Suppressor macrophage treated with lipopolysaccharide for 1 hour (primary cell): ENCODE measurements around the gene FBXL22.

ENCODE experiments used
- DNase-seq, 3 donors: peaks; one replicate each; pipeline ENCODE4 v3.0.0-alpha.2; 2020 to 2022

FBXL22 gene, protein sequence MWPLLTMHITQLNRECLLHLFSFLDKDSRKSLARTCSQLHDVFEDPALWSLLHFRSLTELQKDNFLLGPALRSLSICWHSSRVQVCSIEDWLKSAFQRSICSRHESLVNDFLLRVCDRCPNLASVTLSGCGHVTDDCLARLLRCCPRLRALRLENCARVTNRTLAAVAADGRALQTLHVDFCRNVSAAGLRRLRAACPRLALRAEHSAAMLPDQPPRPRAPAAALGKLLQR

DNA sequence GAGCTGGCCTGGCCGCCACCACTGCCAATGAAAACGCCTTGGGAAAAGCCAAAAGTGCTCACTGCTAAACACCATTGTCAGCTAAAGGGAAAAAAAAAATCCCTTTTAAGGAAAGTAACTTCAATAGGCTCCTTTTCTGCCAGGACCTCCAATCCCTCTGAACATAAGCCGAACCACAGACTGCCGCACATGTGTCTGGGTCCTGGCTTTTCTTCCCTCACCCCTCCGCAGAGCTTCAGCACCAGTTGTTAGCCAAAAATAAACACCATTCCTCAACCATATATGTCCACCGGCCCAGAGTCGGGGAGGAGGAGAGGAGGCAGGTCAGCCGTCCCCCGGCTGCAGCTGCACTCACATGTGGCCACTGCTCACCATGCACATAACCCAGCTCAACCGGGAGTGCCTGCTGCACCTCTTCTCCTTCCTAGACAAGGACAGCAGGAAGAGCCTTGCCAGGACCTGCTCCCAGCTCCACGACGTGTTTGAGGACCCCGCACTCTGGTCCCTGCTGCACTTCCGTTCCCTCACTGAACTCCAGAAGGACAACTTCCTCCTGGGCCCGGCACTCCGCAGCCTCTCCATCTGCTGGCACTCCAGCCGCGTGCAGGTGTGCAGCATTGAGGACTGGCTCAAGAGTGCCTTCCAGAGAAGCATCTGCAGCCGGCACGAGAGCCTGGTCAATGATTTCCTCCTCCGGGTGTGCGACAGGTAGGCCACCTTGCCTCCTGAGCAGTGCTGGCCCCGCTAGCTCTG, at the start of gene FBXL22:
FBXL22 (plus strand) TSS at position 350 of the 753 bp plus-strand sequence; CDS start at position 356, 6 bp downstream.
- no peak for DNase-seq

GRCh38 chr15:63551400-63551799, 45.8 kb upstream of the FBXL22 start:
- DNase-seq = peak; percentile 15 to 62 (median 56)

DNA sequence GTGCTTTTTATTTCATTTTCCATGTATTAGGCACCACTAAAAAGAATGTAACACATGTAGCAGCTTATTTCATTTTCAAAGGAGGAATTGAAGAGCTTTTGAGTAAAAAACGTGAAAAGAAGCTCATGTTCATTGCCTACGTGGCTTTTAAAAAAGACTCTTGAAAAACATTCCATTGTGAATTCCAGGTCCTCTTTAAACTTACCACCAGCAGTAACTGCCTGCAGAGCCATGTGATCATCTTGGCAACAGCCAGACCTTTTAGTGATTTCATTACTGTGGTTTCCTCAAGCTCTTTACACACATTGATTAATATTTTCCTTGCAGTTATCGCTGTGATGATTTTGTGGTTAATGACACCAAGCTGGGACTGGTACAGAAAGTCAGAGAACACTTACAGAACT, 43.8 kb upstream of the FBXL22 start:
- DNase-seq = peak; percentile 21 to 63 (median 43)

GRCh38 chr15:63554337-63554927, 42.8 kb upstream of the FBXL22 start:
- DNase-seq = no peak

DNA sequence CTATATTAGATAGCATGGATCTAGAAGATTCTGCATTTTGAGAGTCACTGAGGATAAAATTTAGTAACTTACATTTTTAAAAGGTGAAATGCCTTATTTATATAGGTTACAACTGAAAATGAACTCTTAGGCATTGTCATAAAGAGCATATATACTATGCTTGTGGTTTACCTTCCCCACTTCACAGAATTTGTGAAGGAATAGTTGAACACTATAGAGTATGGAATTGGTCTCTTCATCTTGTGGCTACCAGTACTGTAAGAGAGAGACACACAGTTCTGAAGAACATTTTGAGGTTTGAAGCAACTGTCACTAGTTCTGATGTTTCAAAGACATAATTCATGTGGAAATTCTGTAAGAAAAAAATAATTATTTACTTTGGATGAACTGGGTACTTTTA, 41.7 kb upstream of the FBXL22 start:
- no peak for DNase-seq

DNA sequence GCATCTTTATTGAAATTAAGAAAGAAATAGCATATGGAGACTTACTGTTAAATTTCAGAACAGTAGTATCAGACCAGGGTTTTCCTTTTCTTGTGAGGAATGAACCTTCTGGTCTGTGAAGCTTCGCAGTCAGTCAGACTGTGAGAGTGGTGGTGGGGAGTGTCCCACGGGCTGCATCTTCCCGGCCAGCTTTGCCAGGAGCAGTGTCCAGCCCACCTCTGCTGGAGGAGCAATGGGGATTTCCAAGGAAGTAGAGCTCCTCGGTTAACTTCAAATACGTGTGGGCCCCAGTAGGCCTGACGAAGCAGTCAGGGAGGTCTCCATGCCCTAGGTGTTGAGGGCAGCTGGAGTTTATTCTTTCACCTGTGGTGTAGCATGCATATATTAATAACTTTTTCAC, 40.9 kb upstream of the FBXL22 start:
- DNase-seq = no peak

DNA sequence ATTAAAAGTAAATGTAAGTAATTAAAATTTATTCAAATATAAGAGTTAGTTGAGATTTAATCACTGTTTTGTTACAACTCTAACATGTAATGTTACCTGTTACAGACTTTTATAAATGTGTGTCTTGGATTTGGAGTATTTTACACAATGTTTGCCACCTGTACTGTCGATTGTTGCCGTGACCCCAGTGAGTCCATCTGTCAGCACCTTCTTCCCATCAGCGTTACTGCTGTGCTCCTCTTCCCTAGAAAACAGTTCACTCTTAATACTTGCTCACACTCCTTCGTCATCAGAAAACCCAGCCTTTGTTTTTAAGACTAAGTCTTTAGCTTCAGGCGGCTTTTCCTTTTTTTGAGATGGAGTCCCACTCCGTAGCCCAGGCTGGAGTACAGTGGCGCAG, 40.5 kb upstream of the FBXL22 start:
- DNase-seq = no peak

DNA sequence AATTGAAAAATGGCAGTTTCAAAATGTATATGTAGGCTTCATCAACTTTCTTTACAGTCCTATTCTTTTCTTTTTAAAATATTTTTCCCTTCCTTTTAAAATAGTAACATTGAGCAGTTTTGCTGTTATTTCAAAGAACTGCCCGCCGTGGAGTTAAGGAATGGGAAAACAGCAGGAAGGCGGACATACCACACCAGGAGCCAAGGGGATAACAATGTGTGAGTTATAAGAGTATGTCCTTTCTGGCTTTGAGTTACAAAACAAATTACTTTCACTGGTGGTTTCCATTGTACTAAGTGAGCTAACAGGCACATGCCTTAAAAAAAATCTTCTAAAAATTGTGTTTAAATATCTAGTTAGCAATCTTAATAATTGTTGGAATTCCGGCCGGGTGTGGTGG, 37.4 kb upstream of the FBXL22 start:
- no peak for DNase-seq

- DNase-seq = peak; percentile 11 to 32 (median 20)
Observed at GRCh38 chr15:63560741-63561448, 36.3 kb upstream of the FBXL22 start.

DNA sequence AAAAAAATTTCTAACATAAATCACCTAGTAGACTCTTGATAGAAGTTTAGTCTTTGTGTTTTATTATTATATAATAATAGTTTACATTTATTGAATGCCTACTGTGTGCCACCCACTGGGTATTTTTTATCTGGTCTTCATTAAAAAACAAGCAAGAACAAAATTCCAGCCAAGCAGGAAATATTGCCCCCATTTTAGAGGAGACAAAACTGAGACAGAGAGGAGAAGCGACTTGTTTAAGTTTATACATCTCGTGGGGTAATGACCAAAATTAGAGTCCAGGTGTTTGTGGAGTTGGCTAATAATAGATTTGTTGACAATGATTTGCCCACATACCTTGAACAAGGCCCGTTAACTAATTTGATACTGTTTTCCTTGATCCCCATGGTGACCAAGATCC, 33.1 kb upstream of the FBXL22 start:
- no peak for DNase-seq

DNA sequence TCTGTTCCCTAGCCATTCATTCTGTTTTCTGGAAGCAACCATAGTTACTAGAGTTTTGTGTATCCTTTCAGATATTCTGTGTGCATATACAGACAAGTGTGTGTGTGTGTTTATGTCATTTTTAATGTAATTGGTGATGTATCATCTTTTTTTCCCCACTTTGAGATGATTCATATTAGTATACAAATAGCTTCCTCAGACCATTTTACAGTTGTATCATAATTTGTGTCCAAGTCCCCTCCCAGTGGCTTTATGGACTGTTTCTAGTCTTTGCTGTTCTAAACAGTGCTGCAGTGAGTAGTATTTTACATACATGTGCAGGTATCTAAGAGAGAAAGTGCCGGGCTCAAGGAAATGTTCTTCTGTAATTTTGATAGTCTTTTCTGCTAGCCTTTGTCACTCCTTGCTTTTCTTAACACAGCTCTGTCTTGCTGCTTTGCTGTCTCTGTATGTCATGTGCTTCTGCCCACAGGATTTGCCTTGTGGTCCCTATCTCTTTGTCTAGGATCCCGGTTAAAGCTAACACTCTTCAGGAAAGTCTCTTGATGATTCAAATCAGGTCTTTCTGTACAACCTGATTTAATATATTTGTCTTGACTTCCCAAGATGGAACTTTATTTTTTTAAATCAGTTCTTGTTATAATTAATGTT, 31.5 kb upstream of the FBXL22 start:
- peak; percentile 12 to 63 (median 48) for DNase-seq

- no peak for DNase-seq
Observed at GRCh38 chr15:63572749-63573464, 24.3 kb upstream of the FBXL22 start.

DNA sequence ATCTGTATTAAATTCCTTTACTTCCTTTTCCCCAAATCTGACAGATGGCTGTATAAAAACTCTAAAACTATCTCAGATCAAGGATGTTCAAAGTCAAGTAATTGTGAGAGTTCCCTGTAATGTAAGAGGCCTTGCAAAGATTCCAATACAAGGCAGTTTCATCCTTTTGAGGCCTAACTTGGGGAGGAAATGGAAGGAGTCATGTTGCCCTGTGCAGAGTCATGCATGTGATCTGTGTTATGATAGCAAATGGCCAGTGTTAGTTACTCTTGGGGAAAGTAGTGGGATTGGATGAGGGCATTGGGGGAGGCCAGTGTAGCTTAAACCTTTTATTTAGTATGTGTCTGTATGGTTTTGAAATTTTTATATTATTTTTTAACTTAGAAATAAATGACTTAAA, 23.7 kb upstream of the FBXL22 start:
- no peak for DNase-seq

- no peak for DNase-seq
Observed at GRCh38 chr15:63575312-63575711, 21.9 kb upstream of the FBXL22 start.

- DNase-seq = no peak
Observed at GRCh38 chr15:63576441-63576840, 20.7 kb upstream of the FBXL22 start.

DNA sequence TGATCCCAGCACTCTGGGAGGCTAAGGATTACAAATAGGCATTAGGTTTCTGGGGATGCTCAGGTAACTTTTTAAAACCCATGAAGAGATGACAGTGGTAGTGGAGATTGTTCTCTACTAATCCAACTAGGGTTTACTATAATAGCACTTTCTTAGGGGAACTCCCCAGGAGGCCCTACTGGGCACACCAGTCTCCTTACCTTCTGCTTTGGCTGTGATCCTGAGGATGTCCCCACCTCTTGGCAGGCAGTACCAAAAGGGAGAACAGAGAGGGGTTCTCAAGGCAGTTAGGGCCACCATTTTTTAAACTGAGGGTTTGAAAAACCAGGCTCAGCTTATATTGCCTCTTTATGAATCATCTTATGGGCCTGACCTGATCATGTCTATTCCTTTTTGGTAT, 15.0 kb upstream of the FBXL22 start:
- no peak for DNase-seq

GRCh38 chr15:63582718-63583426, 14.3 kb upstream of the FBXL22 start:
- no peak for DNase-seq

DNA sequence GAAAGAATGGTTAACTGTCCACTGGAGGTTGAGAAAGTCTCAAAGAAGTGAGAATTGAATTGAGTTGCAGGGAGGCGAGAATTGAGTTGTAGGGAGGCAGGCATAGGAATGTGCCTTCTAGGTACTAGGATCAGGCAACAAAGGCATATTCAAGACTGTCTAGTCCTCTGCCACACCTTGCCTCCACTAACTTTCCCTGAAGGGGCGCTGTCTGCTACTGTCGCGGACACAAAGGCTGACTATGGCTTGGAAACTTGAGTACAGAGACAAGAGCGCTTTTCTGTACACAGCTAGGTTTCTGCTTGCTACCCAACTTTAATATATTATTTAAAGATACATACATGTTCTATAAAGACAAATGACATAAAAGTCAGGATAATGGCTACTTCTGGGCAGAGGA, 10.4 kb upstream of the FBXL22 start:
- no peak for DNase-seq

DNA sequence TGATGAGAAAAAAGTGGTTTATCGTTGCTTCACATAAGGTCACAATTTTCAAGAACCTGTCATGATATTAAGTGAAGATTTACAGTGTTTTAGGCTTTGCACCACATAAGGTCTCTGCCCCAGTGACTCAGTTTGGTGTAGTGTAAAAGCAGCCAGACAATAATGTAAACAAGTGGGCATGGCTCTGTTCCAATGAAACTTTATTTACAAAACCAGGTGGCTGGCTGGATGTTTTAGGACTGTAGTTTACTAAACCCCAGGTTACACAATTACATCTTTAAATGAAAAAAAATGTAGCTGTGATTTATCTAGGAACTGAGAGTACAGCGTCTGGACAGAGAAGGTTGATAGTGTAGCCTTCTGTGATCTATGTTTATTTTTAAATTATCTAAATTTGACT, 9.7 kb upstream of the FBXL22 start:
- DNase-seq = no peak

GRCh38 chr15:63588826-63589225, 8.4 kb upstream of the FBXL22 start:
- no peak for DNase-seq
